Smooth muscle cell of the brain vasculature (primary cell): ENCODE measurements around the gene ANKRD44.

Experiments used
- DNase-seq: peaks from one replicate; pipeline ENCODE4 v3.0.0-alpha.2; 2012; ENCODE audit warnings: low read depth, low spot score

Gene ANKRD44

GRCh38 chr2:197322143-197322542, 11.6 kb upstream of the ANKRD44 start:
- no peak for DNase-seq

GRCh38 chr2:197315371-197315770, 4.8 kb upstream of the ANKRD44 start:
- DNase-seq = no peak

GRCh38 chr2:197312186-197312585, 1.6 kb upstream of the ANKRD44 start:
- no peak for DNase-seq

GRCh38 chr2:197311421-197312033, 947 bp upstream of the ANKRD44 start:
- DNase-seq = no peak

- no peak for DNase-seq
These were observed 424 bp upstream of the ANKRD44 start for GRCh38 chr2:197310987-197311420.

- DNase-seq = no peak
These were observed 819 bp downstream of the ANKRD44 start for GRCh38 chr2:197309691-197310231.

GRCh38 chr2:197308996-197309690, 1.4 kb downstream of the ANKRD44 start:
- DNase-seq = no peak

GRCh38 chr2:197308585-197308984, 2.0 kb downstream of the ANKRD44 start:
- DNase-seq = no peak

GRCh38 chr2:197307933-197308521, 2.6 kb downstream of the ANKRD44 start:
- DNase-seq = no peak

- no peak for DNase-seq
These were observed 3.2 kb downstream of the ANKRD44 start for GRCh38 chr2:197307236-197307932.

GRCh38 chr2:197306696-197307040, 3.9 kb downstream of the ANKRD44 start:
- no peak for DNase-seq

GRCh38 chr2:197306024-197306695, 4.4 kb downstream of the ANKRD44 start:
- no peak for DNase-seq

GRCh38 chr2:197304556-197305011, 6.0 kb downstream of the ANKRD44 start:
- DNase-seq = no peak

GRCh38 chr2:197300139-197300538, 10.4 kb downstream of the ANKRD44 start:
- DNase-seq = no peak

GRCh38 chr2:197298609-197299008, 12.0 kb downstream of the ANKRD44 start:
- DNase-seq = no peak

- no peak for DNase-seq
These were observed 12.7 kb downstream of the ANKRD44 start for GRCh38 chr2:197297772-197298318.

GRCh38 chr2:197297266-197297665, 13.3 kb downstream of the ANKRD44 start:
- DNase-seq = no peak

- no peak for DNase-seq
These were observed 13.7 kb downstream of the ANKRD44 start for GRCh38 chr2:197296835-197297234.

GRCh38 chr2:197294260-197294659, 16.3 kb downstream of the ANKRD44 start:
- no peak for DNase-seq

- DNase-seq = no peak
These were observed 17.1 kb downstream of the ANKRD44 start for GRCh38 chr2:197293252-197294007.

- DNase-seq = no peak
These were observed 18.0 kb downstream of the ANKRD44 start for GRCh38 chr2:197292619-197293018.
